ENCODE data around the gene TMEM150C.

- TF ChIP-seq CTCF (IDR thresholded peaks at IDR 0.05) (no peak), POLR2A (IDR thresholded peaks at IDR 0.05) (no peak)
These were observed 124.3 kb downstream of the TMEM150C start for GRCh38 chr4:82437285-82438005.

Data from heart left ventricle (tissue), 13 donors.